Cardiac muscle cell (in vitro differentiated cells and primary cell): ENCODE data around the gene KIF5C. TPM values are rescaled to one million over a fixed set of nuclear protein-coding genes. Genes with fewer than 3 reads are reported as not detected.

Experiments used
- DNase-seq, 2 donors: peaks; one replicate each; pipeline versions ENCODE4 v3.0.0 to v3.0.0-alpha.2; 2010 to 2017; ENCODE audit warnings: low read depth in 1 of 2, low spot score in 1 of 2
- H3K27ac ChIP-seq: fragments of 200-600 bp; sonication (generic); 2 replicates; pipeline ENCODE4 v1.5.1; 2016
- H3K27me3 ChIP-seq: fragments of 200-600 bp; sonication (generic); 2 replicates; pipeline ENCODE4 v1.6.0; 2016; ENCODE audit warnings: control low read depth
- H3K36me3 ChIP-seq: fragments of 200-600 bp; sonication (generic); 2 replicates; pipeline ENCODE4 v1.5.1; 2016; ENCODE audit warnings: control low read depth
- H3K4me1 ChIP-seq: fragments of 200-600 bp; sonication (generic); 2 replicates; pipeline ENCODE4 v1.8.1; 2017; ENCODE audit warnings: low read depth, mild to moderate bottlenecking, mixed run types
- H3K4me3 ChIP-seq: fragments of 200-600 bp; sonication (generic); 2 replicates; pipeline ENCODE4 v1.5.1; 2016; ENCODE audit warnings: mild to moderate bottlenecking
- H3K9me3 ChIP-seq: fragments of 200-600 bp; sonication (generic); 2 replicates; pipeline ENCODE4 v1.5.1; 2017; ENCODE audit warnings: low read depth, mild to moderate bottlenecking, control low read depth
- CTCF ChIP-seq: IDR thresholded peaks from 2 replicates; pipeline ENCODE4 v1.5.1; 2012; ENCODE audit warnings: low read depth, mild to moderate bottlenecking, low read length
- polyA plus RNA-seq: library from polyadenylated mRNA; unstranded; fragments of >200 nt; fragmentation: Nextera tagmentation; extraction: Ambion mirVana; gene quantifications from 2 replicates; pipeline ENCODE4 v1.2.1, GENCODE V29; 2016
- total RNA-seq: library from RNA; depleted of rRNA; stranded (reverse); fragments of >200 nt; gene quantifications from 2 replicates; pipeline ENCODE4 v1.2.3, GENCODE V29; 2016

Gene KIF5C
- total and polyA plus RNA-seq, 2 experiments from 2014 or later, result 0.82 to 3.0 TPM

GRCh38 chr2:149005471-149006077 lies 130.5 kb downstream of the KIF5C start:
- Histone ChIP-seq H3K4me1 (no peaks in the 10 kb centered on the region), H3K4me3 (no peak overlapping the region), H3K9me3 (no peaks in the 10 kb centered on the region), H3K27ac (no peak overlapping the region), H3K36me3 (no peaks in the 10 kb centered on the region), H3K27me3 (no peaks in the 10 kb centered on the region)
- TF ChIP-seq CTCF, result no peak
- DNase-seq, result no peak

- Histone ChIP-seq H3K36me3 (no peaks in the 10 kb centered on the region), H3K27ac (no peak overlapping the region), H3K27me3 (no peaks in the 10 kb centered on the region), H3K4me3 (no peak overlapping the region), H3K4me1 (no peaks in the 10 kb centered on the region), H3K9me3 (no peaks in the 10 kb centered on the region)
- TF ChIP-seq CTCF, result no peak
- no peak for DNase-seq
Measured at GRCh38 chr2:149006883-149007543, 132.0 kb downstream of the KIF5C start.

GRCh38 chr2:149008381-149008780 lies 133.4 kb downstream of the KIF5C start:
- H3K4me3 ChIP-seq, result no peak overlapping the region
- no peak for DNase-seq
- no peak overlapping the region for H3K27ac ChIP-seq
- H3K4me1 ChIP-seq, result peaks cover 3% of the 10 kb centered on the region
- no peaks in the 10 kb centered on the region for H3K36me3 ChIP-seq
- TF ChIP-seq CTCF, result no peak
- H3K27me3 ChIP-seq, result no peaks in the 10 kb centered on the region
- H3K9me3 ChIP-seq, result no peaks in the 10 kb centered on the region

GRCh38 chr2:149009576-149010461 lies 134.8 kb downstream of the KIF5C start:
- no peaks in the 10 kb centered on the region for H3K36me3 ChIP-seq
- no peak for TF ChIP-seq CTCF
- no peak overlapping the region for H3K4me3 ChIP-seq
- no peaks in the 10 kb centered on the region for H3K27me3 ChIP-seq
- H3K27ac ChIP-seq, result no peak overlapping the region
- DNase-seq, result no peak
- no peaks in the 10 kb centered on the region for H3K9me3 ChIP-seq
- H3K4me1 ChIP-seq, result peaks cover 3% of the 10 kb centered on the region

GRCh38 chr2:149012545-149012944 lies 137.5 kb downstream of the KIF5C start:
- H3K27me3 ChIP-seq, result no peaks in the 10 kb centered on the region
- TF ChIP-seq CTCF, result no peak
- peaks cover 10% of the 10 kb centered on the region for H3K4me1 ChIP-seq
- no peak for DNase-seq
- H3K4me3 ChIP-seq, result no peak overlapping the region
- no peaks in the 10 kb centered on the region for H3K9me3 ChIP-seq
- no peak overlapping the region for H3K27ac ChIP-seq
- no peaks in the 10 kb centered on the region for H3K36me3 ChIP-seq
